Middle frontal gyrus (tissue), 1 donor: ENCODE measurements around the gene CDKN3.

Source experiments
- DNase-seq: peaks from one replicate; pipeline ENCODE4 v3.0.0-alpha.2; 2015; ENCODE audit warnings: low spot score; ENCODE audit errors: extremely low spot score

CDKN3 gene, protein sequence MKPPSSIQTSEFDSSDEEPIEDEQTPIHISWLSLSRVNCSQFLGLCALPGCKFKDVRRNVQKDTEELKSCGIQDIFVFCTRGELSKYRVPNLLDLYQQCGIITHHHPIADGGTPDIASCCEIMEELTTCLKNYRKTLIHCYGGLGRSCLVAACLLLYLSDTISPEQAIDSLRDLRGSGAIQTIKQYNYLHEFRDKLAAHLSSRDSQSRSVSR

DNA sequence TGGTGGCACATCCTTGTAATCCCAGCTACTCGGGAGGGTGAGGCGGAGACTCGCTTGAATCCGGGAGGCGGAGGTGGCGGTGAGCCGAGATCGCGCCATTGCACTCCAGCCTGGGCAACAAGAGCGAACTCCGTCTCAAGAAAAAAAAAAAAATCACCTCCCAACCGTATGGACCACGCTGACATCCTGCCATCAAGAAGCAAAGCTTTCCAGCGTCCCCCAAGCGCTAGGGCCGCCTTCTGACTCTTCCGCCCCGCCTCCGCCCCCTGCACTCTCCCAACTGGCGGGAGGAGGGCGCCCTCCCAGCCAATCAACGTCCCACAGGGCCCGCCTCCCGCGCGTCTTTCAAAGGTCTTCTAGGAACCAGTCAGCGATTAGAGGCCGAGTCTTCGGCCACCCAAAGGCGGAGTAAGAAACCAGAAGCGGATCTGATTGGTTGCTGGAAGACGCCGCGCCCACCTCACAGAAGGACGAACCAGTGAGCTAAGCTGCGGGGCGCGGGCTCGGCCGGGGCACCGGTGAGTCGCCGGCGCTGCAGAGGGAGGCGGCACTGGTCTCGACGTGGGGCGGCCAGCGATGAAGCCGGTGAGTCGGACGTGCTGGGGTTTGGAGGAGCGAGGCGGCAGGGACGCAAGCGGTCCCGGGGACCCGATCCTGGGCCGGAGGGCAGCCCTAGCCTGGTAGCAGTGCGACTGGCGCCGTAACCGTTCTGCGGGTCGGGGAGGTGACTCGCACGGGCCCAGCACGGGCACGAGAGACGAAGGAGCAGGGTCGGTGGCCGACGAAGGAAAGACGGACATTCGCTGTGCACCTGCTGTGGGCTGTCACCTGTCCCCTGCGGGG lies at the start of gene CDKN3:
TSS of gene CDKN3 (plus strand) at position 515 of the 843 bp plus-strand sequence. CDS start at position 577, 62 bp downstream.
- peak; percentile 97 for DNase-seq

DNA sequence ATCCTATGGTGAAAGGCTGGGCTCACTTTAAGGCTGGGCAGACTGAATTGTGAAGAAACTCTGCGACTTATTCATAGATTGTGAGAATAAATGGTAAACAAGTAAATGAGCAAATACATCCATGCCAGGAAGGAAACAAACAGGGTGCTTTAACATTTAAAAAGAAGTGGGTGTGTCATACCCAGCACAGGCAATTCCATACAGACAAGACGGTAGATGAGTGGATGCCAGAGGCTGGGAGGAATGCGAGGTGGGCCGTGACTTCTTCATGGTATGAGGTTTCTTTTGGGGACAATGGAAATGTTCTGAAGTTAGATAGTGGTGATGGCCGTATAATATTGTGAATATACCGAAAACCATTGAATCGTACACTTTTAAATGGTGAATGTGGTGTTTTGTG lies 49.8 kb upstream of the CDKN3 start:
- DNase-seq = no peak

DNA sequence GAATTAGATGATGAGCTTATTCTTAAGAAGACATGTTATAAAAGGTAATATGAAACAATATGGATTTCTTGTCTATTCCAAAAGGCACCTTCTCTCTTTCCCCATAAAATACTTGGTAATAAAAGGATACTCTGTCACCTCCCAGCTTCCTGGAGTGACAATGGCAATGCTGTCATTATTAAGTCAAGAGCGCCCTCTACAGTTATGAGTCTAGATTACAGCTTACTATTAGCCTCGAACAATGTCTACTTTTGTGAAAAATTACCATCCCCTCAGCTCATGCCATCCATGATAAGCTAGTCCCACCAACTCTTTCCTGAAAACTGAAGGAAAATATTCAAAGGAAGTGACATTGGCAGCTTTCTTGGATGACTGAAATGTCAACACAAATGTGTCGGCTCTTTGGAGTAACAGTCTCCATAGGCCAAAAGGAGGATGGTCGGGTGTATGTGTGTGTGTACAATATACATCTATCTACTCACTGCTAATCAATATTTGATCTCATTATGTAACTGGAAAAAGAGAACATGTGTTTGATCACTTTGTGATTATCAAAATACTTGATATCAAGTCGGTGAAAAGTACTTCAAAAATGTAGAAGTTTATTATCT lies 48.7 kb upstream of the CDKN3 start:
- DNase-seq = peak; percentile 76

DNA sequence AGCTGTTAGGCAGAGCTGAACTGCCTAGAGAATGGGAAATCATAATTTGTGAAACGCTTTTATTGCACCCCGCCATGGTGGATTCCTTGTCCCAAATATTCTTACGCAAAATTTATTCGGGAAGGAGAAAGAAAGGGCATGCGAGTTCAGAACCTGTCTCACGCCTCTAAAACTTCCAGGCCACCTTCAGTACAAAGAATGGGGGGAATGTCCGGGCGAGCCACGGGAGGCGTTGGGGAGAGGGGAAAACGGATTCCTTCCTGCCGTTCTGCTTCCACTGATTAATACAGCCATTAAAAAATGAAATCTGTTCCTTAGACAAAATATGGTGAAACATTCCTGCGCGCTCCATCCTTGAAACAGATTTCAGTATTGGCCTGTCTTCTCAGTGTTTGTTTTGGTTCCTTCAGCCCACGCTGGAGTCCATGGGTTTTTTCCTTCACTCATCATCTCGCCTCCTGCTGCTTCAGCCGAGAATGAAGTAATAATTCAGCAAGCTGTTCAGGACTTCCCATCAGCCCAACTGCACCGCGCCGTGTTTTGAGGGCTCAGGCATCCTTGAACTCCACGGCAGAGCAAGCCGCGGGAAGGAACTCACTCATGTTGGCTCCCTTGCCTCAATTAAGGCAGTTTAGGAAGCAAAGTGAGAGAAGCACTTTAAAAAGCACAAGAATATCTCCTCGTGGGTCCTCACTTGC lies 47.7 kb upstream of the CDKN3 start:
- DNase-seq = no peak

DNA sequence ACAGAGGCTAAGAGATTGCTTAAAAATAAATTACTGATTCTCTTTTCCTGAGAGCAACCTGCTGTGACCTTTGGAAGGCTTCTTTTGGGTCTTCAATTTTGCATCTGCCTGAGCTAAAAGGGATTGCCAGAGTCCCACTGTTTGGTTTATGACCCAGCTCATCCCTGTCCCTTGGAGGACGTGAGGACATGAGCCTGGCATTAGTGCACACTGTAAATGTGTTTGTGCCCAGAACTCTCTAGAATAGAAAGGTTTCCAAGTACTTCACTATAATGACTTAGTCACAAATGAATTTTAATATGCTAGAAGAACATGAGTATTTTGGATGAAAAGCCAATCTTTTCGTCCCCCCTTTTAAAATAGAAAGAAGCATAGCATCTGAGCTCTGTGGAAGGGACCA lies 47.1 kb upstream of the CDKN3 start:
- no peak for DNase-seq

DNA sequence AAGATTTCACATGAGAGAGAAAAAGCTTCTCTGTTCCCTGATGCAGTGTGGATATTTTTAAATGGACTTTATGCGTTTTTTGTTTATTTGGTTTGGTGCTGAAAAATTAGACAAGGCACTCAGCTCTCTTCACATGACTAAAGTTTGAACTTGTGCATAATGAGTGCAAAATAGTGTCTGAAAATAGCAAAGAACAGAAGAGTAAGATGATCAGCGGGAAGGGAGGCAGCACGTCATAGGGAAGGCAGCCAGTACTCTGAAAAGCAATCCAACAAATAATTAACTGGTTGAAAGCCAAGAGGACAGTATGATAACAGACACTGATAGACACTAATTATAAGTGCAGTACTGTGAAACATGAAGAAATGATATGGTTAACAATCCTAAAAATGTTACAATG lies 46.6 kb upstream of the CDKN3 start:
- DNase-seq = no peak

DNA sequence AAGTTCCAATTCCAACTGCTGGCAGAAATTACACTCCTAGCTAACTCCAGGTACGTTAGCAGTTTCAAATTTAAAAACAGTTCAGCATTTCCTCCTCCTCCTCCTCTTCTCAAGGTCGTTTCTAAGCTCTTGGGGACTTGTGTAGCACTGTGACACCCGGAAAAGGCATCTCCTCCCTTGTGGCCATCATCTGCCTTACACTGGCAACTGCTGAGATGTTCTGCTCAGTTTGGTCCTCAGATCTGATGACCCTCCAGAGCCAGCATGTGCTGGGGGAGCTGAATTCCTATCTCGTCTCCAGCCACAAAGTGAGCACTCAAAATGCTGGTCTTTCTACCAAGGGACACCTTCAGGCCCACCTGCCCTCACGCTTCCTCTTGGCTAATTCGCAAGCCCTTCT lies 43.5 kb upstream of the CDKN3 start:
- no peak for DNase-seq

DNA sequence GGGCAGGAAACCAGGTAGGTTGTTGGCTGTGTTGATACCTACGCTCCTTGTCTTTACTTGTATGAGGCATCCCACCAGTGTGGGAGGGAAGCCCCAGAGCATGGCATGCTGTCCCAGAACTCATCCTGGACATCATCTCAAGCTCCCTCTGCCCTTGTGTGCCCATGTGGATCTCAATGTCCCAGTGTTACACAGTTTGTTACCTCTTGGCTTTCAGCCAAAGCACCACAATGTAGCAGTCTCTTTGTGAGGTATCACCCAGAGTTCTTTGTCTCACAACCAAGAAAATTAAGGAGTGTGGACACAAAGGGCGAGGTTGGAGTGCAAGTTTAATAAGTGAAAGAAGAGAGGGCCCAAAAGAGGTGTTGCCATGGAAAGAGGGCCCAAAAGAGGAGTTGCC lies 43.1 kb upstream of the CDKN3 start:
- no peak for DNase-seq

DNA sequence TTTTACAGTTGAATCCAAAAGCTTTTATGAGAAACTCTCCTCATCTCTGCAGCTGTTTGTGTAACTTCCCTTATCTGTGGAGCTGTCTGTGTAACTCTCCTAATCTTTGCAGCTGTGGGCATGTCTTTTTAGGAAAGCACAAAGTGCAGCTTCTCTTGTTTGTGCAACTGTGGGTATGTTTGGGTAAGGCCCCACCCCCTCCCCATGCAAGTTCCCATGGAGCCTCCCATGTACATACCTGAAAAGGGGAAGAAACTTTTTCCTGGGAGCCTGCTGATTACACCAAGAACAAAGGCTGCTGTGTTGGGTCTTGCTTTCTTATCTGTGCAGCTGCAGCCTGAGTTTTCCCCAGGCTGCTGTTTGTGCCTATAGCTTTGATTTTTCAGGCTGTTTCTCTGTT lies 42.7 kb upstream of the CDKN3 start:
- no peak for DNase-seq

DNA sequence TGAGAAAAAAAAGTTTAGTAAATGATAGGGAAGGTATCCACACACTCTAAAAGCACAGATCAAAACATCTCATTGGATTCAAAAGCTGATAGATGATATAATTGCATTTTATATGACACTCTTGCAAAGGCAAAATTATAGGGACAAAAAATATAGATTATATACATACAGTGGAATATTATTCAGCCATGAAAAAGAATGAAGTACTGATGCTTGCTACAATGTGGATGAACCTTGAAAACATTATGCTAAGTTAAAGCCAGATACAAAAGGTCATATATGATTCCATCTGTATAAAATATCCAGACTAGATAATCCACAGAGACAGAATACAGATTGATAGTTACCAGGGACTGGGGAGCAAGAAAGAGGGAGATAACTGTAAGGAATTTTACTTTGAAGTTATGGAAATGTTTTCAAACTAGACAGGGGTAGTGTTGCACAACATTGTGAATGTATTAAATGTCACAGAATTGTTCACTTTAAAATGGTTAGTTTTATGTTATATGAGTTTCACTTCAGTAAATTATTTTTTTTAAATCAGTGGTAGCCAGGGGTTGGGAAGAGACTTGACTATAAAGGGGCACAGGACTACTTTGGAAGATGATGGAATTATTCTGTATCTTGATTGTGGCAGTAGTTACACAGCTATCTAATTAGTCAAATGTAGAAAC lies 41.7 kb upstream of the CDKN3 start:
- DNase-seq = no peak

DNA sequence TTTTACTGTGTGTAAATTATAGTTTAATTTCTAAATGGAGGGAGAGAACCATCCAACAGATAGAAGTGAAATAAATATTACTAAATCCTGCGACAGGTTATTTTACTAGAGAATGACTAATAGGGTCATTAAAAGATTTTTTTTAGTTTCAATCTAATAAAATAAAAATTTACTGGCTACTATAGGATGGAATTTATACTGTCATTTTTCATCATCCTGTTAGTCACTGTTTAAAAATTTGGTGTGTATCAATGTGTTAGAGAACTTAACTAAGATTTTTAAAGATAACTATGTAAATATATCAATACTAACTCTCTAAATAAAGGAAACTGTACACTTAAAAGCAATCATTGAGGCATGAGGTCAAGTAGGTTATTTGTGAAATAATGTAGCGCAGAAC lies 41.1 kb upstream of the CDKN3 start:
- no peak for DNase-seq

DNA sequence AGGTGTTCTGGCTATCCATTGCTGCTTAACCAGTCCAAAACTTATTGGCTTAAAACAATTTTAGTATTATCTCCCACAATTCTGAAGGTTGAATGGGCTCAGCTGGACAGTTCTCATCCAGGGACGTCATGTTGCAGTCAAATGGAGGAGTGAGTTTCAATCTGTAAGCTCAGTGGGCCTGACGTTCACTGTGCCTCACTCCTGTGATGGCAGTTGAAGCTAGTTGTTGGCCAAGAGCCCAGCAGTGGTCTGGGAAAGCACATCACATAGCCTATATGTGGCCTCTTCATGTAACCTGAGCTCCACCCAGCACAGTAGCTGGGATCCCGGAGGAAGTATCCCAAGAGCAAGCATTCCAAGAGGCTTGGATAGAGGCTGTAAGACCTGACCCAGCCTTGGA lies 40.6 kb upstream of the CDKN3 start:
- DNase-seq = no peak

DNA sequence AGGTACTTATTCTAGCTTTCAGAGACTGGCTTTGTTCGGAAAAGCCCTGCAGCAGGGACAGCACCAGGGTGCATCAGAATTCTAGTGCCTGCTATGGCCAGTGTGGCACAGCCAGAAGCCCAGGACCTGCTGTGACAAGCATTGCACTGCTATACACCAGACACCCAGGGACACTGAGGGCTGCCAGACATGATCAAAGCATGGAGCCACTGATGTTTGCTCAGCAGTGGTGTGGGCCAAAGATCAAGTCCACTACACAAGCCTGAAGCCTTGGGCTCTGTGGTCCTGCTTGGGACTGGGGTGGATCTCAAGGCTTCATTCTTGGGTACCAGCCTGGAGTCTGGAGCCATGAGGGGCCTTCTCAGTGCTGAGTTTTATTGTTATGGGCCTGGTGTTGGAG lies 36.1 kb upstream of the CDKN3 start:
- DNase-seq = no peak

DNA sequence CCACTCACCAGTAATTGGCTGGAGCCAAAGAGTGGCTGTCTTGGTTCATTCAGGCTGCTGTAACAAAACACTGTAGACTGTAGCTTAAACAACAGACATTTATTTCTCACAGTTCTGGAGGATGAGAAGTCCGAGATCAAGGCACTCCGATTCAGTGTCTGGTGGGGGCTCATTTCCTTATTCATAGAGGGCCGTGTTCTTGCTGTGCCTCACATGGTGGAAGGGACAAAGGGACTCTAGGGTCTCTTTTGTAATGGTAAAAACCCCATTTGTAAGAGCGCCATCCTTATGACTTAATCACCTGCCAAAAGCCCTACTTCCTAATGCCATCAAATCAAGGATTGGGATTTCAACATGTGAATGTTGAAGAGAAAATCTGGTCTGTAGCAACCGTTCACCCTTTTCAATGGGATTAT lies 34.7 kb upstream of the CDKN3 start:
- DNase-seq = no peak

DNA sequence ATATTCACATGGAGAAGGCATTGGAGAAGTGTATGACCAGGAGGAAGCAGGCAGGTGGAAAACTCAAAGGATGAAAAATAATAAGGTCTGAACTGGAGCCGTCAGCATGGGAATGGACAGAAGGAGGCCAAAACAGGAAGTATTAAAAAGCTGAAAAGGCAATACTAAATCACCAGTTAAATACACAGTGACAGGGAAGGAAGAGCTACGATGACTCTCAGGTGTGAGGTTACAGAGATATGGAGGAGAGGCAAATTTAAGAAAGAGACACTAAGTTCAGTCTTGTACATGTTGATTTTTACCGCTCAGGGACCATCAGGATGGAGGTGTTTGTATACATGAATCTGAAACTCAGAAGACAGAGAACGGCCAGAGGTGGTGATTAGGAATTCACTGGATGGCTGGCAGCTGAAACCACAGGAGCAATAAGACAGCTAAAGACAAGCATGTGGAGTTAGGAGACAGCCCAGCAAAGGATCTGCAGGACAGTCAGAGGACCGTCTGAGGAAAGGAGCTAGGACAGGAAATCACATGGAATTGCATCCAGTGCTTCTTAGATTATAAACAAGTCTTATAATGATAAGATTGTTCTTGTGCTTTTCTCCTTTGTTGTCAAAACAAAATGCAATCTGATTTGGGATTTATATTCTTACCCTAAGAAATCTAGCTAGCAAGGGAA lies 33.9 kb upstream of the CDKN3 start:
- no peak for DNase-seq

DNA sequence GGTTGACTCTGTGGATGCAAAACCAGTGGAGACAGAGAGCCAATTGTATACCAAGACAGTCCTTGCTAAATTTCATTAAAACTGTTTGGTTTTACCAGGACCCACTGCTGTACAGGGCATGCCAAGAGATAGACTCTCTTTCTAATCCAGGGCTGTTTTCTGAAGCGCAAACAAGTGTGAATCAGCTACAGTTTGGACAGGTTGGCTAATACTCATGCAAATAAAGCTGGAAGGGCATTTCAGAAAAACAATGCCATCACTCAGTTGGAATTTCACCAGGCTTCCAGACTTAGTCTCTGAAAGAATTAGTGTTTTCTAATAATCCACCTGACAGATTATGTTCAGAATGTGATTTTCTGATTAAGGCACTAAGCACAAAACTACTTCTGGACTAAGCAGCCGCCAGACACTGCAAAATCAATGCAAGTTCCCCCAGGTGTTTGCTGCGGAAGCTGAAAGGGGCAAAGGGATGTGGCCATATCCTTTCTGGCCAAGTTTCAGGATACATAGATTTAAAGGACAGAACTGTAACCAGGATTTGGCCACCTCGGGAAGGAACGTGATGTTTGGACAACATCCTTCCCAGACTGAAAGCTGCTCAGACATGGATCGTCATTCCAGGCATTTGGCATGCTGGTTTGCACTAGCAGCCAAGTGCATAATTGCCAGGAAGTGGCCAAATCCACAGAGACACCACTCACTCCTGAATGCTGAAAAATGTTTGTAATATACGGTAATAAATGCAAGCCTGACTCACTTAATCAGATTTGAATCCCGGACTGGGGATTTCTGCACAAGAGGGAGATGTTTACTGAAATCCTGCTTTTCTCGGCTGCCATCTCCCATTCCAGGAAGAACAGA lies 32.0 kb upstream of the CDKN3 start:
- no peak for DNase-seq

DNA sequence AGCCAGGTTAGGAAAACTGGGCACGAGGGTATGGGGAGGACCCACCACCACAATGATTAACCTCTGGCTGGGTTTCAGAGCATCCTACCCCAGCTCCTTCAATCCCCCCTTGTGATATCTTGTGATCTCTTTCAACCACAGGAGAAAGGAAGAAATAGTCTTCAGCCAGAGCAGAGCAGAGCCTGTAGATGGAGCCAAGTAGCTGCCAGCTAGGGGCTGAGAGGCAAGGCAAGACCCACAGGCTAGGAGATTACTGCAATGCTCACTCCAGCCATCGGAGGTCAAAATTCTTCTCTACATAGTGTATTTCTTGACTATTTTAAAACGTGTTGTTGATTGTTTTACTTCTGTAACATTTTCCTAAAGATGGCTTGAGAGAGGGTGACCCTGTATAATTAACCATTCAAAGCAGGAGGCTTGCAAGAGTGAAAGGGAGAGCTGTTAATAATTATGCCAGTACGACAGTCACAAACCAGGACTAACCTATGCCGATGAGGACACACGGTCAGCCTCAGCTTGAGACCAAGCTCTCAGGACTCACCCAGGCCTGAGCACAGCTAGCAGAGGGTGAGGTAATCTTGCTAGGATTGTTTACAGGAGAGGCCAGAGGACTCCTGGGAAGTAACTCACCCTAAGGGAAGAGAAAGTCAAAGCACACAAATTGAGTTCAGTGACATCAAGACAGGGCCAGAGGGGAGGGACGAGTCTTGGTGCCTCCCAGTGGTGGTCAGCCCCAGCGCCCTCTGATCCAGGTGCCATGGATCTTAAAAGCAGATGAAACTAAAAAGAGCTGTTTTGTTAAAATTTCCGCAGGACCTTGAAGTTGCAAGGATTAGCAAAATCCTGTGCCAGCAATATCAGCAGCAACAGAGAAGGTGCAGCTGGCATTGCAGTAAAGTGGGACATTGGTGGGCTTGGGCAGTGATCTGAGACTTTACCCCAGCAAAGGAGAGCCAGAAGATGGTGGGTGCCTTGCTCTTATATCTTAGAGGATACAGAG lies 29.8 kb upstream of the CDKN3 start:
- peak; percentile 18 for DNase-seq

DNA sequence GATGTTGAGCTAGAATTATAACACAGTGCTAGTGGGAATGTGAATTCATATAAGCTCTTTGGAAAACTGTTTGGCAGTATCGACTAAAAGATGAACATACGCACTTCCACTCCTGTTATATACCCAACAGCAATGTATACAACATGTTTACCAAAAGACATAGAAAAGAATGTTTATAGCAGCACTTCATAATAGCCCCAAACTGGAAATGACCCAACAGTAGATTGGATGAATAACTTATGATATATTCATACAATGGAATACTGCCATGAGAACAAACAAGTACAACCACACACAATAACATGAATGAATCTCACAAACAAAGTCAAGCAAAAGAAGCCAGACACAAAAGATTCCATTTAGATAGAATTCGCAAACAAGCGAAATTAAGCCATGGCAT lies 28.5 kb upstream of the CDKN3 start:
- DNase-seq = no peak

DNA sequence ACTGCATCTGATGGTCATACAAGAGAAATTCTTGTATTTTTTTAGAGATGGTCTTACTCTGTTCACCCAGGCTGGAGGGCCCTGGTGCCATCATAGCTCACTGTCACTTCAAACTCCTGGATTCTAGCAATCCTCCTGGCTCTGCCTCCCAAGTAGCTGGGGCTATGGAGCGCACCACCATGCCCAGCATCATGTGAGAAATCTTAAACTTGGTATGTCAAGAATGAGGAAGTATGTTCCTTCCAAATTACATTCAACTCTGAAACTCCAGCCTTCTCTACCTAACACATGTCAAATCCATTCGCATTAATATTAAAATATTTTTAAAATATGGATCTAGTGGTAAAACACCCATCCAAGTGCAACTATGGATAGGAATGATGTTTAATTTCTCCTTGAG lies 27.5 kb upstream of the CDKN3 start:
- DNase-seq = no peak
